GM23338 (cell line): ENCODE data around the gene CCDC61. TPM values are rescaled to one million over a fixed set of nuclear protein-coding genes. Genes with fewer than 3 reads are reported as not detected.

Source experiments
- ATAC-seq: fragments of 200-7000 bp; cut with Tn5 transposase; 3 replicates; pipeline ENCODE4 v1.9.1; 2020
- DNase-seq: peaks from one replicate; pipeline ENCODE4 v3.0.0-alpha.2; 2015; ENCODE audit warnings: low spot score
- H2AFZ ChIP-seq: fragments of 200-600 bp; sonication (generic); 2 replicates; pipeline ENCODE4 v1.8.0; 2016; ENCODE audit warnings: antibody characterized with exemption, mild to moderate bottlenecking, moderate library complexity
- H3F3A ChIP-seq: fragments of 200-600 bp; sonication (generic); replicated peaks from 2 replicates; pipeline ENCODE4 v1.8.0; 2017; ENCODE audit warnings: antibody characterized with exemption, mixed run types, low read depth
- H3K27ac ChIP-seq: fragments of 200-600 bp; sonication (generic); 2 replicates; pipeline ENCODE4 v1.6.1; 2016; ENCODE audit warnings: low read depth
- H3K27me3 ChIP-seq: fragments of 200-600 bp; sonication (generic); 2 replicates; pipeline ENCODE4 v1.8.0; 2016; ENCODE audit warnings: mild to moderate bottlenecking, mixed run types, moderate library complexity; ENCODE audit not compliant: insufficient read depth
- H3K36me3 ChIP-seq: fragments of 200-600 bp; sonication (generic); 2 replicates; pipeline ENCODE4 v1.8.0; 2016; ENCODE audit warnings: mild to moderate bottlenecking; ENCODE audit not compliant: insufficient read depth
- H3K4me1 ChIP-seq: fragments of 200-600 bp; sonication (generic); 2 replicates; pipeline ENCODE4 v1.8.0; 2016; ENCODE audit warnings: mild to moderate bottlenecking, moderate library complexity; ENCODE audit not compliant: insufficient read depth
- H3K4me2 ChIP-seq: fragments of 200-600 bp; sonication (generic); 2 replicates; pipeline ENCODE4 v1.7.1; 2017; ENCODE audit warnings: mixed run types
- H3K4me3 ChIP-seq: fragments of 200-600 bp; sonication (generic); 2 replicates; pipeline ENCODE4 v1.6.1; 2016; ENCODE audit warnings: mixed run types
- H3K79me2 ChIP-seq: fragments of 200-600 bp; sonication (generic); replicated peaks from 2 replicates; pipeline ENCODE4 v1.8.0; 2017; ENCODE audit warnings: mild to moderate bottlenecking; ENCODE audit not compliant: insufficient read depth
- H3K9me2 ChIP-seq: fragments of 200-600 bp; sonication (generic); 2 replicates; pipeline ENCODE4 v1.8.0; 2017; ENCODE audit not compliant: insufficient read depth
- H4K20me1 ChIP-seq: fragments of 200-600 bp; sonication (generic); replicated peaks from 2 replicates; pipeline ENCODE4 v1.8.0; 2017; ENCODE audit warnings: mild to moderate bottlenecking; ENCODE audit not compliant: insufficient read depth
- H3K27ac Mint-ChIP-seq: 2 replicates; pipeline ENCODE4 v1.8.0; 2020; ENCODE audit warnings: inconsistent platforms, mild to moderate bottlenecking, moderate library complexity, mixed read lengths
- H3K27me3 Mint-ChIP-seq: 3 replicates; pipeline ENCODE4 v1.8.0; 2022; ENCODE audit warnings: low read depth, mild to moderate bottlenecking, moderate library complexity, mixed read lengths, inconsistent platforms; ENCODE audit not compliant: insufficient read depth, poor library complexity
- H3K36me3 Mint-ChIP-seq: 3 replicates; pipeline ENCODE4 v1.8.0; 2021; ENCODE audit warnings: low read depth, mild to moderate bottlenecking, inconsistent platforms, moderate library complexity, mixed read lengths
- H3K4me1 Mint-ChIP-seq: 3 replicates; pipeline ENCODE4 v1.8.0; 2020; ENCODE audit warnings: mild to moderate bottlenecking, inconsistent platforms, mixed read lengths
- H3K4me3 Mint-ChIP-seq: 3 replicates; pipeline ENCODE4 v1.8.0; 2021; ENCODE audit warnings: moderate library complexity, mild to moderate bottlenecking, inconsistent platforms, mixed read lengths
- H3K9me3 Mint-ChIP-seq: 3 replicates; pipeline ENCODE4 v1.8.0; 2020; ENCODE audit warnings: moderate library complexity, mild to moderate bottlenecking, inconsistent platforms, mixed read lengths
- CREB1 ChIP-seq: fragments of 250-450 bp; sonication (Bioruptor Pico); IDR thresholded peaks from 2 replicates; pipeline ENCODE4 v1.5.0; 2020; ENCODE audit warnings: low read depth, mild to moderate bottlenecking, moderate library complexity
- EZH2 ChIP-seq: fragments of 200-600 bp; sonication (generic); IDR thresholded peaks from one replicate; pipeline ENCODE4 v1.8.0; 2017; ENCODE audit warnings: antibody characterized with exemption, mild to moderate bottlenecking, low read depth; ENCODE audit not compliant: unreplicated experiment
- EZH2phosphoT487 ChIP-seq: fragments of 200-600 bp; sonication (generic); IDR thresholded peaks from one replicate; pipeline ENCODE4 v1.8.1; 2018; ENCODE audit warnings: antibody characterized with exemption; ENCODE audit not compliant: unreplicated experiment
- JUNB ChIP-seq: IDR thresholded peaks from one replicate; pipeline ENCODE4 v1.6.1; 2016; ENCODE audit warnings: antibody characterized with exemption; ENCODE audit not compliant: unreplicated experiment
- NANOG ChIP-seq: IDR thresholded peaks from 2 replicates; pipeline ENCODE4 v1.6.1; 2016; ENCODE audit warnings: antibody characterized with exemption, borderline replicate concordance
- POLR2AphosphoS5 ChIP-seq: IDR thresholded peaks from 2 replicates; pipeline ENCODE4 v1.6.1; 2016; ENCODE audit warnings: antibody characterized with exemption, low read depth
- STAT1 ChIP-seq: IDR thresholded peaks from one replicate; pipeline ENCODE4 v1.6.1; 2016; ENCODE audit warnings: antibody characterized with exemption; ENCODE audit not compliant: unreplicated experiment
- ZNF114 ChIP-seq: fragments of 250-450 bp; sonication (Bioruptor Pico); IDR thresholded peaks from 2 replicates; pipeline ENCODE4 v1.5.0; 2020; ENCODE audit warnings: mild to moderate bottlenecking, moderate library complexity
- ZNF331 ChIP-seq: fragments of 250-450 bp; sonication (Bioruptor Pico); IDR thresholded peaks from 2 replicates; pipeline ENCODE4 v1.5.0; 2020; ENCODE audit warnings: low read depth, mild to moderate bottlenecking, moderate library complexity
- polyA plus RNA-seq: library from polyadenylated mRNA; unstranded; fragments of >200 nt; fragmentation: Nextera tagmentation; extraction: Ambion mirVana; gene quantifications from 2 replicates; pipeline ENCODE4 v1.2.1, GENCODE V29; 2016
- total RNA-seq: library from RNA; depleted of rRNA; stranded (reverse); fragments of >200 nt; shearing (Covaris generic); gene quantifications from 2 replicates; pipeline ENCODE4 v1.2.3, GENCODE V29; 2014
- TF ChIP-seq, protein P1 (sequence below): IDR thresholded peaks from one replicate; pipeline ENCODE4 v1.6.1; 2018; ENCODE audit warnings: antibody characterized with exemption; ENCODE audit not compliant: unreplicated experiment
- TF ChIP-seq, protein P2 (sequence below): IDR thresholded peaks from 2 replicates; pipeline ENCODE4 v1.6.1; 2016; ENCODE audit warnings: antibody characterized with exemption
- TF ChIP-seq, protein P3 (sequence below), 2 experiments: fragments of 200-600 bp in 1 of 2; sonication (generic) in 1 of 2; conservative IDR thresholded peaks; 2 replicates each; pipeline versions ENCODE4 v1.5.1 to v1.6.1; 2016 to 2017; ENCODE audit warnings: antibody characterized with exemption in 2 of 2, low read depth in 2 of 2, mild to moderate bottlenecking in 2 of 2, moderate library complexity in 1 of 2

CCDC61 gene
- total and polyA plus RNA-seq, 2 experiments from 2014 or later: 9.8 to 22.4 TPM

DNA sequence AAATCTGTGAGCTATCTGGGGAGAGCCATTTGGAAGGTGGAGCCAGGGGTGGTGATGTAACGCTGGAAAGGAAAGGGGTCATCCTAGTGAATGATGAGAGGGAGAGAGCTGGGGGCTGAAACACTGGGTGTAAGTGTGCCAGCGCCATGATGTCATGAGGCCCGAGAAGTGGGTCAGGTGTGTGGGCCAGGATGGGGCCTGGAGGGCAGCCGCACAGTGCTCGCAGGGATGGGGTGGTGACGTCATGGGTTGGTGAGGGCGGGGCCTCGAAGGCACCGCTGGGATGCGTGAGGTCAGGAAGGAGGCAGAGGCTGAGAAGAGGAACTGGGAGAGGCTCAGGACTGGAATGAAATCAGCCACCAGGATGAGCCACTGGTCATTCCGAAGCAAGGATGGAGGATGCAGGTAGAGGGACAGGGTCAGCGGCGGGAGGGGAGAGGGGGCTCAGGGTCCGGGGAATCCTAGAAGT, 4.4 kb downstream of the CCDC61 start:
- Histone ChIP-seq H3K27me3 (no peaks in the 10 kb centered on the region), H3K27ac (0 out of 2 replicates have a peak overlapping the region, but pooled peaks have one; percentile 45), H3K9me2 (no peaks in the 10 kb centered on the region), H3K79me2 (peaks cover 27% of the 10 kb centered on the region), H3K36me3 (no peaks in the 10 kb centered on the region), H3F3A (peaks cover 7% of the 10 kb centered on the region; the same call in 1 of the 2 replicates), H4K20me1 (no peaks in the 10 kb centered on the region; the same call in 1 of the 2 replicates), H3K4me3 (peak overlapping the region; percentile 88), H3K4me1 (peaks cover 8% of the 10 kb centered on the region), H2AFZ (peak overlapping the region; percentile 87), H3K4me2 (peak overlapping the region; percentile 97)
- DNase-seq (peak; percentile 87), ATAC-seq (peak; percentile 47)
- TF ChIP-seq, protein P1, sequence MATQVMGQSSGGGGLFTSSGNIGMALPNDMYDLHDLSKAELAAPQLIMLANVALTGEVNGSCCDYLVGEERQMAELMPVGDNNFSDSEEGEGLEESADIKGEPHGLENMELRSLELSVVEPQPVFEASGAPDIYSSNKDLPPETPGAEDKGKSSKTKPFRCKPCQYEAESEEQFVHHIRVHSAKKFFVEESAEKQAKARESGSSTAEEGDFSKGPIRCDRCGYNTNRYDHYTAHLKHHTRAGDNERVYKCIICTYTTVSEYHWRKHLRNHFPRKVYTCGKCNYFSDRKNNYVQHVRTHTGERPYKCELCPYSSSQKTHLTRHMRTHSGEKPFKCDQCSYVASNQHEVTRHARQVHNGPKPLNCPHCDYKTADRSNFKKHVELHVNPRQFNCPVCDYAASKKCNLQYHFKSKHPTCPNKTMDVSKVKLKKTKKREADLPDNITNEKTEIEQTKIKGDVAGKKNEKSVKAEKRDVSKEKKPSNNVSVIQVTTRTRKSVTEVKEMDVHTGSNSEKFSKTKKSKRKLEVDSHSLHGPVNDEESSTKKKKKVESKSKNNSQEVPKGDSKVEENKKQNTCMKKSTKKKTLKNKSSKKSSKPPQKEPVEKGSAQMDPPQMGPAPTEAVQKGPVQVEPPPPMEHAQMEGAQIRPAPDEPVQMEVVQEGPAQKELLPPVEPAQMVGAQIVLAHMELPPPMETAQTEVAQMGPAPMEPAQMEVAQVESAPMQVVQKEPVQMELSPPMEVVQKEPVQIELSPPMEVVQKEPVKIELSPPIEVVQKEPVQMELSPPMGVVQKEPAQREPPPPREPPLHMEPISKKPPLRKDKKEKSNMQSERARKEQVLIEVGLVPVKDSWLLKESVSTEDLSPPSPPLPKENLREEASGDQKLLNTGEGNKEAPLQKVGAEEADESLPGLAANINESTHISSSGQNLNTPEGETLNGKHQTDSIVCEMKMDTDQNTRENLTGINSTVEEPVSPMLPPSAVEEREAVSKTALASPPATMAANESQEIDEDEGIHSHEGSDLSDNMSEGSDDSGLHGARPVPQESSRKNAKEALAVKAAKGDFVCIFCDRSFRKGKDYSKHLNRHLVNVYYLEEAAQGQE: no peak
- peak; percentile 96 for TF ChIP-seq CREB1
- TF ChIP-seq POLR2AphosphoS5: peak; percentile 39; the same call in 1 of the 2 replicates
- Mint-ChIP-seq H3K9me3 (no peaks in the 10 kb centered on the region; the same call in 2 of the 3 replicates), H3K27ac (peak overlapping the region; percentile 71), H3K4me3 (peak overlapping the region; percentile 94), H3K36me3 (0 out of 3 replicates have a peak, but pooled peaks cover 2% of the 10 kb centered on the region), H3K27me3 (peaks cover 13% of the 10 kb centered on the region), H3K4me1 (peaks cover 27% of the 10 kb centered on the region)

GRCh38 chr19:46000491-46001246, 5.4 kb downstream of the CCDC61 start:
- H3K4me2 ChIP-seq: peak overlapping the region; percentile 97
- peak overlapping the region; percentile 88 for H3K4me3 ChIP-seq
- H3K27ac ChIP-seq: no peak overlapping the region
- peaks cover 13% of the 10 kb centered on the region for H3K27me3 Mint-ChIP-seq
- no peaks in the 10 kb centered on the region; the same call in 1 of the 2 replicates for H4K20me1 ChIP-seq
- no peaks in the 10 kb centered on the region for H3K27me3 ChIP-seq
- H3K79me2 ChIP-seq: peaks cover 25% of the 10 kb centered on the region
- H3K4me3 Mint-ChIP-seq: peak overlapping the region; percentile 94
- DNase-seq (peak; percentile 85), ATAC-seq (peak; percentile 84)
- 0 out of 3 replicates have a peak, but pooled peaks cover 2% of the 10 kb centered on the region for H3K36me3 Mint-ChIP-seq
- peaks cover 7% of the 10 kb centered on the region; the same call in 1 of the 2 replicates for H3F3A ChIP-seq
- peaks cover 8% of the 10 kb centered on the region for H3K4me1 ChIP-seq
- H3K4me1 Mint-ChIP-seq: peaks cover 27% of the 10 kb centered on the region
- H3K9me3 Mint-ChIP-seq: no peaks in the 10 kb centered on the region; the same call in 2 of the 3 replicates
- no peaks in the 10 kb centered on the region for H3K36me3 ChIP-seq
- H3K9me2 ChIP-seq: no peaks in the 10 kb centered on the region
- no peak overlapping the region; the same call in 1 of the 2 replicates for H3K27ac Mint-ChIP-seq
- no peak overlapping the region; the same call in 1 of the 2 replicates for H2AFZ ChIP-seq
- no peak for TF ChIP-seq NANOG
- TF ChIP-seq CREB1: no peak
- TF ChIP-seq EZH2: no peak
- TF ChIP-seq ZNF114 (CRISPR knock-in tag): no peak
- TF ChIP-seq JUNB: no peak
- no peak for TF ChIP-seq EZH2phosphoT487
- TF ChIP-seq, protein P2, sequence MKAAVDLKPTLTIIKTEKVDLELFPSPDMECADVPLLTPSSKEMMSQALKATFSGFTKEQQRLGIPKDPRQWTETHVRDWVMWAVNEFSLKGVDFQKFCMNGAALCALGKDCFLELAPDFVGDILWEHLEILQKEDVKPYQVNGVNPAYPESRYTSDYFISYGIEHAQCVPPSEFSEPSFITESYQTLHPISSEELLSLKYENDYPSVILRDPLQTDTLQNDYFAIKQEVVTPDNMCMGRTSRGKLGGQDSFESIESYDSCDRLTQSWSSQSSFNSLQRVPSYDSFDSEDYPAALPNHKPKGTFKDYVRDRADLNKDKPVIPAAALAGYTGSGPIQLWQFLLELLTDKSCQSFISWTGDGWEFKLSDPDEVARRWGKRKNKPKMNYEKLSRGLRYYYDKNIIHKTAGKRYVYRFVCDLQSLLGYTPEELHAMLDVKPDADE: no peak
- TF ChIP-seq ZNF331: no peak
- TF ChIP-seq POLR2AphosphoS5: no peak
- TF ChIP-seq, protein P3, sequence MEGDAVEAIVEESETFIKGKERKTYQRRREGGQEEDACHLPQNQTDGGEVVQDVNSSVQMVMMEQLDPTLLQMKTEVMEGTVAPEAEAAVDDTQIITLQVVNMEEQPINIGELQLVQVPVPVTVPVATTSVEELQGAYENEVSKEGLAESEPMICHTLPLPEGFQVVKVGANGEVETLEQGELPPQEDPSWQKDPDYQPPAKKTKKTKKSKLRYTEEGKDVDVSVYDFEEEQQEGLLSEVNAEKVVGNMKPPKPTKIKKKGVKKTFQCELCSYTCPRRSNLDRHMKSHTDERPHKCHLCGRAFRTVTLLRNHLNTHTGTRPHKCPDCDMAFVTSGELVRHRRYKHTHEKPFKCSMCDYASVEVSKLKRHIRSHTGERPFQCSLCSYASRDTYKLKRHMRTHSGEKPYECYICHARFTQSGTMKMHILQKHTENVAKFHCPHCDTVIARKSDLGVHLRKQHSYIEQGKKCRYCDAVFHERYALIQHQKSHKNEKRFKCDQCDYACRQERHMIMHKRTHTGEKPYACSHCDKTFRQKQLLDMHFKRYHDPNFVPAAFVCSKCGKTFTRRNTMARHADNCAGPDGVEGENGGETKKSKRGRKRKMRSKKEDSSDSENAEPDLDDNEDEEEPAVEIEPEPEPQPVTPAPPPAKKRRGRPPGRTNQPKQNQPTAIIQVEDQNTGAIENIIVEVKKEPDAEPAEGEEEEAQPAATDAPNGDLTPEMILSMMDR (conservative IDR thresholded peaks at IDR 0.05; ENCODE audit: low read depth in 2 of 2): no peak
- TF ChIP-seq, protein P1: no peak
- no peak for TF ChIP-seq STAT1
